HG02852 (cell line): ENCODE measurements around the gene SRSF10.
A peak's percentile ranks its signal among the peaks of the same experiment; 100 is the strongest.
"Not testable (repeated sequence)": the region's sequence is repeated elsewhere in the genome, so short reads cannot be mapped to it uniquely, and the experiment has no call there.

ENCODE experiments used
- ATAC-seq: cut with Tn5 transposase; IDR thresholded peaks from one replicate; pipeline ENCODE4 v1.9.1; 2021; ENCODE audit warnings: mild to moderate bottlenecking, moderate library complexity; ENCODE audit not compliant: unreplicated experiment

The SRSF10 gene

GRCh38 chr1:23959461-23960290 lies 20.5 kb downstream of the SRSF10 start, which contains the start of gene PNRC2:
Gene PNRC2 (plus strand): TSS chr1:23959828. CDS start chr1:23961458, 1,630 bp downstream.
- ATAC-seq: peak; percentile 74

DNA sequence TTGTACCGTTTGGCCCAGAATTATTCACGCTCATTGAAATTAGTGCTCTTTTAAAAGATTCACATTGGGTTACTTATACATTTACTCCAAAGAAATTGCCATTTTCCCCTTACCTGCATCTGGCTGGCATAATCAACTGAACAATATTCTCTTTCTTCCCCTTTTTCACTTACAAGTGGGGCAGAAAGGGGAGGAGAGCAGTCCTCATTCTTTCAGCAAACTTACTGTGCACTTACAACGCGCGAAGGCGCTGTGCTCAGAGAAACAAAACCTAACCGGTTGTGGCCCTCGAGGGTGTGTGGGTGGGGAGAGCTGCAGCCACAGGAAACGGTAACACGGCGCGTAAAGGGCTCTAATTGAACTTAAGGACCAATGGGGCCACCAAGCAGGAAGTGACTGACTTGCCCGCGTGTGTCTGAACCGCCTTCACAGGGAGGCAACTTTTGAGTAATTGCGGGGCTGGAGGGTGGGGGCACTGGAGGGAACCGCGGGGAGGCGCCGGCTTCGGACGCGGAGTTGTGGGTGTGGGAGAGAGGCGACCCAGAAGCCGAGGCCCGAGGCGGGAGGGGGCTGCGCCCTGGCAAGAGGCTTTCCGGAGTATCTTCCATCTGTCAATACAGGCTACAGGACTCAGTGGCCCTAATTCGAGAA lies 21.2 kb downstream of the SRSF10 start:
- peak; percentile 63 for ATAC-seq

DNA sequence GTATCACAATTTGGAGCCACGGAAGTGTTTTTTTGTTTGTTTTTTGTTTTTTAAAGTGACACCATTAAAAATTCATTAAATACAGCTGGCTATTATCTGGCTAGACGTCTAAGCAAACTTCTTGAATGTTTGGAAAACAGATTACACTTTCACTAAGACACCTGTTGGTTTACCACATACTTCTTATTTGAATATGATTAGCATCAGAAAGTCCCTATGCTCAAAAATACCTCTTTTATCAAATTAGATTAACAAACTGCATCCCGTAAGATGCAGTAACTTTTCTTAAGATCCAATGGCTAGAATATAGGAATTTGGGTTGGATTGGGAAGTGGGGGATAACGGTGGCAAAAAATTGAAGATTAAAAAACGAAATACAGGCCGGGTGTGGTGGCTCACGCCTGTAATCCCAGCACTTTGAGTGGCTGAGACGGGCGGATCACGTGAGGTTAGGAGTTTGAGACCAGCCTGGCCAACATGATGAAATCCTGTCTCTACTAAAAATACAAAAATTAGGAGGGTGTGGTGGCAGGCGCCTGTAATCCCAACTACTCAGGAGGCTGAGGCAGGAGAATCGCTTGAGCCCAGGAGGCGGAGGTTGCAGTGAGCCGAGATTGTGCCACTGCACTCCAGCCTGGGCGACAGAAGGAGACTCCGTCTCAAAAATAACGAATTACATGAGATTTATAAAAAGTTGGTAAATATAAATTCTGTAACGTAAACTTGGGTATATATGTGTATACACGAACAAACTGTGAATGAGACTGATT lies 21.9 kb downstream of the SRSF10 start:
- ATAC-seq: not testable (repeated sequence)

GRCh38 chr1:23957096-23957495 lies 23.0 kb downstream of the SRSF10 start:
- ATAC-seq: no peak

DNA sequence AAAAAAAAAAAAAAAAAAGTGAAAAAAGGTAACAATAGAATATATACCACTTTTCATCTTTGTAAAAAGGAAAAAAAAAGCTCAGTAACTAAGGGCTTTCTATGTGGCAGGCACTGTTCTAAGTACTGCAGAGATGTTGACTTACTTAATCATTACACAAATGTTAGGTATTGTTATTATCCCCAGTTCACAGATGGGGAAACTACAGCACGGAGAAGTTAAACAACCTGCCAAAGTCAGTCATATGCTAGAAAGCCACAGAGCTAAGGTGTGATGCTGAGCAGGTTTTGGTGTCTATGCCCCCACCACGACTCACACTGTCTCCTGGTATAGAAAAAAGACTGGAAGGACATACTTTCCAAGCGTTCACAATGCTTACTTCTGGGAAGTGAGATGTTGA lies 27.1 kb downstream of the SRSF10 start:
- no peak for ATAC-seq

DNA sequence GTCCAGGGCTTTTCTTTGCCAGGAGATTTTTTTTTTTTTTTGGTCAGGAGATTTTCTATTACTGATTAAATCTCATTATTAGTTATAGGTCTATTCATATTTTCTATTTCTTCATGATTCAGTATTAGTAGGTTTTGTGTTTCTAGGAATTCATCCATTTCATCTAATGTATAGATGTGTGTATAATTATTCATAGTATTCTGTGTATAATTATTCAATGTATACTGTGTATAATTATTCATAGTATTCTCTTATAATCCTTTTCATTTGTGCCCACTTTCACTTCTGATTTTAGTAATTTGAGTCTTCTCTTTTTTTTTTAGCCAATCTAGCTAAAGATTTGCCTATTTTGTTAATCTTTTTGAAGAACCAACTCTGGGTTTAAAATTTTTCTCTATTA lies 32.8 kb downstream of the SRSF10 start:
- ATAC-seq: no peak

- ATAC-seq: no peak
Measured at GRCh38 chr1:23936481-23937176, 43.5 kb downstream of the SRSF10 start.

GRCh38 chr1:23931491-23931880 lies 48.6 kb downstream of the SRSF10 start:
- no peak for ATAC-seq

DNA sequence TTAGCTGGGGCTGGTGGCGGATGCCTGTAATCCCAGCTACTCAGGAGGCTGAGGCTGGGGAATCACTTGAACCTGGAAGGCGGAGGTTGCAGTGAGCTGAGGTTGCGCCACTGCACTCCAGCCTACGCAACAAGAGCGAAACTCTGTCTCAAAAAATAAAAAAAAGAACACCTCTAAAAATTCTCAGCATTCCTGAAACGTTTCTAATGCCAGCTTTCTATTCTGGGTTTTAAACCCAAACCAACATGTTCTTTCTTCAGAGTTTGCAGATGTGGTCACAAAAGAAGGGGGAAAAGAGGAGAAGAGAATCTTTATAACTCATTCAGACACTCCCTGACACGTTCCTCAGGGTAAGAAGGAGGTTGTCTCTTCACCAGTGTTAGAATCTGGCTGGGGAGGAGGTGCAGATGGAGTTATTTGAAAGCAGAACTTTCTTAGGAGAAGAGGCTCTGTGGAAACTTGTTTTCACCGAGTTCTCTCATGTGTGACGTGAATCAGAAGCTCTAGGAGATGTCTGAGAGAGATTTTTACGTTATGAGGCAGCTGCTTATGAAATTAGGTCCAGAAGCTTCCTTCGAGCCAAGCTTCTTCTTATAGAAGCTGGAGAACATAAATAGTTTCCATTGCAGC lies 49.2 kb downstream of the SRSF10 start:
- ATAC-seq: no peak

- ATAC-seq: no peak
Measured at GRCh38 chr1:23930270-23930669, 49.9 kb downstream of the SRSF10 start.

- no peak for ATAC-seq
Measured at GRCh38 chr1:23928789-23929188, 51.3 kb downstream of the SRSF10 start.

DNA sequence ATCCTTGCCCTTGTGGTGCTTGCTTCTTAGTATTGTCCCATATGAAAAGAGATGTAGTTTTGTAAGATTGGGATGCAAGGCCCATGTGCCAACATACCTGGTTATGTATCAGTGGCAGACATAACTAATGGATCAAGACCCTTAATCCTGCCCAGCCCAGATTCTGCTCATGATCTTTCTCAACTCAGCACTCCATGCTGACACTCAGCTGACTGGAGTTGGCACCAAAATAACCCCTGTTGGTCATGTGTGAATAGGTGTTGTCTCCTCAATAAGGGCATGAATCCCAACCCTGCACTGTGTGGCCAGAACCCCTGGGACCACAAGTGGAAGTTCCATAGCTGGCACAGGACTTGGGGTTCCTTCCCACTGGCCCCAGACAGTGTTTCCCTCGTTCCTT lies 53.0 kb downstream of the SRSF10 start:
- no peak for ATAC-seq

GRCh38 chr1:23925279-23925678 lies 54.8 kb downstream of the SRSF10 start:
- ATAC-seq: no peak

DNA sequence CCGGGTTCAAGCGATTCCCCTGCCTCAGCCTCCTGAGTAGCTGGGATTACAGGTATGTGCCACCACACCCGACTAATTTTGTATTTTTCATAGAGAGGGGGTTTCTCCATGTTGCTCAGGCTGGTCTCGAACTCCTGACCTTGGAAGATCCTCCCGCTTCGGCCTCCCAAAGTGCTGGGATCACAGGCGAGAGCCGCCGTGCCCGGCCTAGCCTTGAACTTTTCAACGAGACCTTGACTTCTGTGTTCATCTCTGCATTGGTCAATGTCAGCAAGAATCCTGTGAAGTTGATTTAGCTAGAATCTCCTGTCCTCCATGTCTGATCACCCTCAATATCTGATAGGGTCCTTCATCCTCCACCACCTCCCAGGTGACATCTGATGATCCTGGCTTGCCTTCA lies 55.5 kb downstream of the SRSF10 start:
- no peak for ATAC-seq

GRCh38 chr1:23923592-23924499 lies 56.3 kb downstream of the SRSF10 start:
- ATAC-seq: no peak

- ATAC-seq: no peak
Measured at GRCh38 chr1:23922321-23922943, 57.7 kb downstream of the SRSF10 start.

- ATAC-seq: peak; percentile 72
Measured at GRCh38 chr1:23916209-23917131, 63.7 kb downstream of the SRSF10 start.

DNA sequence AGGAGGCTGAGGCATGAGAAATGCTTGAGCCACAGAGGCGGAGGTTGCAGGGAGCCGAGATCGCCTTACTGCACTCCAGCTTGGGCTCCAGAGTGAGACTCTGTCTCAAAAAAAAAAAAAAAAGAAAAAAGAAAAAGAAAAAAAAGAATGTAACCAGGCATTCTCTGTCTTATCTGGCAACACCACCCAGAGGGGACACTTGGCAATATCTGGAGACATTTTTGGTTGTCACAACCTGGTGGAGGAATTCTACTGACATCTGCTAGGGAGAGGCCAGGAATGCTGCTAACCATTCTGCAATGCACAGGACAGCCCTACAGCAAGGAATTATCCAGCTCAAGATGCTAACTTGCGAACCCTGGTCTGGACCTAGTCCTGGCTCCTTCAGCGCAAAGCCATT lies 64.7 kb downstream of the SRSF10 start:
- ATAC-seq: no peak
